Coronary artery (tissue), 2 donors: Measurements from ENCODE around the gene LRP8.
A peak's percentile ranks its signal among the peaks of the same experiment; 100 is the strongest.

Experiments
- DNase-seq: peaks from one replicate; pipeline ENCODE4 v3.0.0-alpha.2; 2017; ENCODE audit warnings: low spot score
- H3K27ac ChIP-seq, 2 donors: fragments of 200-600 bp; sonication (generic); one replicate each; pipeline ENCODE4 v1.5.1; 2016 to 2019
- H3K4me3 ChIP-seq: fragments of 200-600 bp; sonication (generic); 2 replicates; pipeline ENCODE4 v1.5.1; 2016; ENCODE audit warnings: mild to moderate bottlenecking, moderate library complexity
- TF ChIP-seq, protein P1 (sequence below): fragments of 200-600 bp; sonication (generic); IDR thresholded peaks from one replicate; pipeline ENCODE4 v1.5.1; 2019; ENCODE audit warnings: antibody characterized with exemption

LRP8 gene

GRCh38 chr1:53371851-53372250 lies 44.0 kb upstream of the LRP8 start:
- no peak for DNase-seq
- TF ChIP-seq, protein P1, sequence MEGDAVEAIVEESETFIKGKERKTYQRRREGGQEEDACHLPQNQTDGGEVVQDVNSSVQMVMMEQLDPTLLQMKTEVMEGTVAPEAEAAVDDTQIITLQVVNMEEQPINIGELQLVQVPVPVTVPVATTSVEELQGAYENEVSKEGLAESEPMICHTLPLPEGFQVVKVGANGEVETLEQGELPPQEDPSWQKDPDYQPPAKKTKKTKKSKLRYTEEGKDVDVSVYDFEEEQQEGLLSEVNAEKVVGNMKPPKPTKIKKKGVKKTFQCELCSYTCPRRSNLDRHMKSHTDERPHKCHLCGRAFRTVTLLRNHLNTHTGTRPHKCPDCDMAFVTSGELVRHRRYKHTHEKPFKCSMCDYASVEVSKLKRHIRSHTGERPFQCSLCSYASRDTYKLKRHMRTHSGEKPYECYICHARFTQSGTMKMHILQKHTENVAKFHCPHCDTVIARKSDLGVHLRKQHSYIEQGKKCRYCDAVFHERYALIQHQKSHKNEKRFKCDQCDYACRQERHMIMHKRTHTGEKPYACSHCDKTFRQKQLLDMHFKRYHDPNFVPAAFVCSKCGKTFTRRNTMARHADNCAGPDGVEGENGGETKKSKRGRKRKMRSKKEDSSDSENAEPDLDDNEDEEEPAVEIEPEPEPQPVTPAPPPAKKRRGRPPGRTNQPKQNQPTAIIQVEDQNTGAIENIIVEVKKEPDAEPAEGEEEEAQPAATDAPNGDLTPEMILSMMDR = no peak
- Histone ChIP-seq H3K4me3 (no peak overlapping the region), H3K27ac (no peak overlapping the region)

GRCh38 chr1:53371121-53371666 lies 43.3 kb upstream of the LRP8 start:
- Histone ChIP-seq H3K4me3 (no peak overlapping the region), H3K27ac (no peak overlapping the region)
- peak; percentile 53 for DNase-seq
- TF ChIP-seq, protein P1 = no peak

DNA sequence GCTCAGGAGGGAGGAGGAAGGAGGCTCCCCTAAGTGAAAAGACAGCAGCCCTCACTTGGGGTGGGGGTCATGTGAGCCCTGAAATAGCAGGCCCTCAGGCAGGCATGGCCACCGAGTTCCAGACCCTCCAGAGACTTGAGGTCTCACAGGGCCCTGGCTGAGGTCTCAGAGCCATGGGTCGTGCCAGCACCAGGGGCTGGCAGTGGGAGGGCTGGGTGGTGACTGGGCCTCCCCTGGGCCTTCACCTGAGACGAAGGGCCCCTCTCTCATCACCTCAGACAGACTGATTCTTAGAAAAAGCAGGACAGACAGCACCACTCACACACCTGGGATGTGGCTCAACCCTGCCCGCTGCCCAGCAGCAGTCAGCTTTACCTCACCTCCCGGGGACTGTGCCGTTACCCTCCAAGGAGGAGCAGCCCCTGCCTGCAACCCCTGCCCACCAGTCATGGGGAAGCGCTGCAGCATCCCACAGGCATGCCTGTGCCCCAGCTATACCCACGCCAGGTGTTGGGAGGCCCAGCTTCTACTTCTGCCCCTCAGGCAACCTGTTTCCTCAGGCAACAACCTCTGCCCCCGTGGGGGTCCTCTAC lies 42.6 kb upstream of the LRP8 start:
- peak; percentile 64 for DNase-seq

GRCh38 chr1:53369761-53370160 lies 41.9 kb upstream of the LRP8 start:
- H3K4me3 ChIP-seq = no peak overlapping the region
- no peak overlapping the region for H3K27ac ChIP-seq
- DNase-seq = peak; percentile 26
- TF ChIP-seq, protein P1 = no peak

More for the DNA sequence above, 42.6 kb upstream of the LRP8 start:
- TF ChIP-seq, protein P1 = no peak
- Histone ChIP-seq H3K27ac (no peak overlapping the region), H3K4me3 (no peak overlapping the region)

- DNase-seq = peak; percentile 16
- Histone ChIP-seq H3K4me3 (no peak overlapping the region), H3K27ac (no peak overlapping the region)
- TF ChIP-seq, protein P1 = no peak
Observed at GRCh38 chr1:53369034-53369750, 41.3 kb upstream of the LRP8 start.

- DNase-seq = peak; percentile 58
- Histone ChIP-seq H3K27ac (no peak overlapping the region), H3K4me3 (peak overlapping the region; percentile 32)
- TF ChIP-seq, protein P1 = no peak
Observed at GRCh38 chr1:53368314-53369033, 40.6 kb upstream of the LRP8 start.
